ENCODE measurements around the gene TKT. TPM values are rescaled to one million over a fixed set of nuclear protein-coding genes. Genes with fewer than 3 reads are reported as not detected.

The TKT gene
- total and polyA plus RNA-seq, 2 of the 13 experiments (the other 11 are each of a cell fraction or from before 2014, with no cell fraction given): 150 to 238 TPM

- in situ Hi-C loops (cut with HindIII; ENCODE audit: extremely low pct_ligation_motif_present, low pct_unique_long_range_greater_than_20kb) (no loop called here), intact Hi-C loops (cut with micrococcal nuclease; ENCODE audit: unreplicated experiment) (no loop called here)
- H4K20me1 ChIP-seq (ENCODE audit: insufficient read depth, low read length): peaks cover 80% of the 10 kb centered on the region
- no peaks in the 10 kb centered on the region for H3K9me3 ChIP-seq (ENCODE audit: low read length)
- ChIA-PET POLR2A (interaction anchor here (1.1 kb wide), 1 partner anchor 13 kb away, joined by 3 read pairs; no protein-coding TSS in a partner anchor), CTCF (ENCODE audit: low intra/inter-chr PET ratio, low total read pairs) (no interaction called here)
- no peaks in the 10 kb centered on the region for H3K27me3 ChIP-seq (ENCODE audit: control insufficient read depth in 1 of 2, insufficient read depth in 2 of 2, low read length in 2 of 2)
- FAIRE-seq (no peak), ATAC-seq (no peak), DNase-seq (ENCODE audit: low spot score) (no peak)
- H3K4me1 ChIP-seq (ENCODE audit: insufficient read depth, low read length): peaks cover 51% of the 10 kb centered on the region
- no peak overlapping the region for H3K4me2 ChIP-seq (ENCODE audit: low read depth, low read length)
- H2AFZ ChIP-seq (ENCODE audit: low read length): no peak overlapping the region
- no TSS peak for BruUV-seq (replicated peaks)
- H3K79me2 ChIP-seq (ENCODE audit: insufficient read depth, low read length): peaks cover 92% of the 10 kb centered on the region
- no peak overlapping the region for H3K27ac ChIP-seq (ENCODE audit: extremely low read length, insufficient read depth, low read length)
- 94% methylated on average over 2 of the region's 2 CpGs for WGBS (ENCODE audit: low lambda C conversion rate)
- H3K36me3 ChIP-seq (replicated peaks in 1 of 2; ENCODE audit: control insufficient read depth in 1 of 2, insufficient read depth in 2 of 2, low read length in 2 of 2): peaks cover 5 to 15% of the 10 kb centered on the region in 2 experiments; a peak in 4 of 5 replicates
- H3K4me3 ChIP-seq (replicated peaks in 1 of 3; ENCODE audit: insufficient read depth in 1 of 3, low read depth in 2 of 3, low read length in 3 of 3): no peak overlapping the region
- no peak overlapping the region for H3K9ac ChIP-seq (ENCODE audit: insufficient read depth, low read depth, low read length)
- TF ChIP-seq ERF (CRISPR knock-in tag; IDR thresholded peaks at IDR 0.05): no peak
- TF ChIP-seq SOX5 (CRISPR knock-in tag; IDR thresholded peaks at IDR 0.05; ENCODE audit: borderline replicate concordance): no peak
- TF ChIP-seq ARID2 (CRISPR knock-in tag; IDR thresholded peaks at IDR 0.05; ENCODE audit: borderline replicate concordance): no peak
- TF ChIP-seq HCFC1 (IDR thresholded peaks at IDR 0.05; ENCODE audit: low read depth, low read length): no peak
- TF ChIP-seq SMARCC2 (IDR thresholded peaks at IDR 0.05): no peak
- no peak for TF ChIP-seq ZSCAN20 (CRISPR knock-in tag; IDR thresholded peaks at IDR 0.05; ENCODE audit: borderline replicate concordance)
- no peak for TF ChIP-seq ESRRA (CRISPR knock-in tag; IDR thresholded peaks at IDR 0.05; ENCODE audit: low read depth)
- no peak for TF ChIP-seq MED13 (CRISPR knock-in tag; IDR thresholded peaks at IDR 0.05)
- no peak for TF ChIP-seq DMTF1 (CRISPR knock-in tag; IDR thresholded peaks at IDR 0.05)
- no peak for TF ChIP-seq DZIP1 (CRISPR knock-in tag; IDR thresholded peaks at IDR 0.05)
- no peak for TF ChIP-seq ZNF562 (CRISPR knock-in tag; IDR thresholded peaks at IDR 0.05; ENCODE audit: borderline replicate concordance)
- no peak for TF ChIP-seq REST (IDR thresholded peaks at IDR 0.05; ENCODE audit: borderline replicate concordance in 1 of 2, low read depth in 1 of 2, low read length in 2 of 2)
- no peak for TF ChIP-seq CBX5 (CRISPR knock-in tag; IDR thresholded peaks at IDR 0.05; ENCODE audit: borderline replicate concordance)
- TF ChIP-seq ZBTB38 (CRISPR knock-in tag; IDR thresholded peaks at IDR 0.05): no peak
Observed at GRCh38 chr3:53247619-53248018, 8.2 kb downstream of the TKT start.
